Activated CD8-positive, alpha-beta memory T cell treated with anti-CD3 and anti-CD28 coated beads for 4 hours (primary cell): ENCODE results near the gene LYPD6B.

ENCODE experiments used
- DNase-seq, 2 donors: peaks; one replicate each; pipeline ENCODE4 v3.0.0-alpha.2; 2020; ENCODE audit warnings: low read depth in 2 of 2

Gene LYPD6B

DNA sequence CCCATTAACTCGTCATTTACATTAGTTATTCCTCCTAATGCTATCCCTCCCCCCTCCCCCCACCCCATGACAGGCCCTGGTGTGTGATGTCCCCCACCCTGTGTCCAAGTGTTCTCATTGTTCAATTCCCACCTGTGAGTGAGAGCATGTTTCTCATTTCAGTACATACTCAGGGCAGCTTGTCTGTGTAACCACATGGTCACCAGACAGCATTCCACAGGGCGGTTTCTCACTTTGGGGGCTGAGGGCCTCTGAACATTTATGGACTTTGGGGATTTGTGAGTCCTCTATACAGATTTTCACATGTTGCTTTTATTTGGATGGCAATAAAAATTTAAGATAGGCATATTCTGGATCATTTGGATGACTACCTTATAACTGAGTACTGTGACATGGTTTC lies 84.0 kb downstream of the LYPD6B start:
- DNase-seq, result no peak

DNA sequence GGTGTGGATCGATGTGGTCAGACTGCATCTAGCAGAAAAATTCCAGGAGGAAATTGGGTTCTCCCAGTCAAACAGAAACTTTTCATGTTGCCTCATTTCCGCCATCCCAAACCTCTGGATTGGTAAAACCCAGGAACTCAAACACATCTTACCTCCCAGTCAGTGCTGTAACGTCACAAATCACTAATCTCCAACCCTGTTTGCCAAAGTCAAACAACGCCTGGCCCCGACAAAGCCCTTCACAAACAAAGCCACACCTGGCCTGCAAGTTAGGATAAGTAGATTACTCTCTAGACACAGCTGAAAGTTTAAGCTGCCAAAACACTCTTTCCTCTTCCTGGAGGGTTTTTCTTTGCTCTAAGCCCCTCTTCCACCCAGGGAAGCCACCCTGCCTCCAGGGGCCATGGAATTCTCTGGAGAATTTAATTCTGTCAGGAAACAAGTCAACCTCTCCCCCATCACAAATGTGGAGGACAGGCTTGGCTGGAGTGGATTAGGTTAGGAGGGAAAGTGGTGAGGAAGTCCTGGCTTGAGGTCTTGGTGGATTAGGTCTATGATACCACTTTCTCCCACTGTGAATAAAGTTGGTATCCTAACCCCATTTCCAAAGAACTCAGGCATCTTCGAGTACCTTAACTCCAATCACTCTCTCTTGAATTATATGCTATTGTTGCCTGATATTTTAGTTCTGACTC lies 86.7 kb downstream of the LYPD6B start:
- DNase-seq, result no peak

DNA sequence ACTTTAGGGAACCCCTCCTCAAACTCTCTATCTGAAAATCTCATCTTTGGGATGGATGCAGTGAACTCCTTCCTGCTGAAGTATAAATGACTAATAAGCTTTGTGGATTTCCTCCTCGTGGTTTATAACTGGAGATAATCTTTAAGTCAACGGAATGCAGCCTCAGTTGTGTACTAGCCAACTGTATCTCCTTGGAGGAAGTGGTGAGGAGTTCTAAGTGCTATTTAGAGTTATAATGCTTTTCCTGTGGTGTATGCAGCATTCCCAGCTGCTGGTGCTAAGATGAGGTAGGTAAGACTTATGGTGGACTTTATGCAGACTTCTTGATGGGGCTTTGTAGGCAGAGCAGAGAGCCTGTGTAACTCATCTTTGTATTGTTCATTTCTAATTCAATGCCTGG lies 90.9 kb downstream of the LYPD6B start:
- no peak for DNase-seq

DNA sequence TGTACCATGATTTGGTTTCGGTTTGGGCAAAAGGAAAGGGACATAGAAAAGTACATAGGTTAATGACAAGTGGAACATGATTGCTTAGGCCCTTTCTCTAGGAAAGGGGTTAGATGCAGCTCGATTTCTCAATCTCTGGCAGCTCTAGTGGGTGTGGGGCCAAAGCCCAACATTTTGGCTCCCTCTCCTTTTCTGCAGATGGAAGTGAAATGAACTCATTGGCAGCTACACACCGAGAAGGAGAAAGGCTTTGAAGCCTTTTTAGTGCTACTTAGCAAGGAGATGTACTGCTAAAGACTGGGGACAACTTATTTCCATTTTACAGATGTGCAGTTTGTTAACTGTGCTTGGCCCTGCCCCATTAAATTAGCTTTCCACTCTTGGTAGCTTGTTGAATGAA lies 93.8 kb downstream of the LYPD6B start:
- no peak for DNase-seq

DNA sequence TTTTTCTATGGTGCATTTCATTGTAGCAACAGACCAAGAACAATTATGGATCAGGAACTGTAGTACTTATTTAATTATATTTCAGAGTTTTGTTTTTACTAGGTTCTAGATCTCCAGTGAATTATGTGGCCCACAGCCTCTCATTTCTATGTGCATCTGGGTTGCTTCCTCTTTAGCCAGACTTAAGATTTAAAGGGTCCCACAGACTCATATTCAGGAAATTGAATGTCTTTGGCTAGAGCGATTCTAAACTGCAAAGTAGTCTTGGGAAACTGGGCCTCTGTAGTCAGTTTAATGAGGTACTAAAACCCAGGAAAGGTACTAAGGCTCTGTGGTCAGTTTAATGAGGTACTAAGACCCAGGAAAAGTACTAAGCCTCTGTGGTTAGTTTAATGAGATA lies 94.4 kb downstream of the LYPD6B start:
- no peak for DNase-seq

DNA sequence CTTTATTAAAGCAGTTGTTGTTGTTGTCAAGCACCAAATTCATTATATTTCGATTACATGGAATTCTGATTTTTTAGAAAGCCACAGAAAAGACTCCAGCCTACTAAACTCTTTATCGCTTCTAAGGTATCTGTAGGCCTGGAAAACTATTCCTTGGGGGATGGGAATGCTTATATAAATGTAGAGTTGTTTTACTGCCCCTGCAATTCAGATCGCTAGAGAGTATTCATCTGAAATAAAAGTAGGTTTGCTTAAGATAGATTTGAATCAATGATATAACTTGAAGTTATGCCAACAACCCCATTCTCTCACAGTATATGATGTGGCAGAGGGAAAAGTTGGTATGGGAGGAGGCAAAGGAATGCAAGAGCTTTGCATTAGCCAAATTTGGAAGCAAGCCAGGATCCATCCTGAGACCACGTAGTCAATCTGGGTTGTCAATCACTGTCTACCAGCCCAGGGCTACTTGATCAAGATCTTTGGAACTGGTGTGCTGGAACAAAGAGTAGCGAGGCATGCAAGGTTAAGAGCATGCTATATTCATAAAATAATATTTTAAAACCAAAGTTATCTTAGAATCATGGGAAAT lies 95.9 kb downstream of the LYPD6B start:
- DNase-seq, result no peak

DNA sequence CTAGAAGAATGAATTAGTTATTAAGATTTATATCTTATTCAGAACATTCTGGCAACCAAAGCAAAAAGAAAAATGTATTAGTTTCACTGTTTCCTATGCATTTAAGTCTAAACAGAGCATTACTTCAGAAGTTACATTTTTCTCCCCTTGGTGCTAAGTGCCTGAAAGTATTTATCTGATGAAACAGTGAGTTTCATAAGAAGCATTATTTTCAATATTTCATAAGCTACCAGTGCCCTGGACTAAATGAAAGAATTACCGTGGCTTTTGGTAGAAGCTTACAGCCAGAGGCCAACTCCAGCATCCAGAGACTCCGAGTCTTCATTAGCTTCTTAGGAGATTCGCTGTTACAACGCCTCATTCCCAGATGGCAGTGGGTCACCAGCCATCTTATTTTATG lies 97.6 kb downstream of the LYPD6B start:
- no peak for DNase-seq

DNA sequence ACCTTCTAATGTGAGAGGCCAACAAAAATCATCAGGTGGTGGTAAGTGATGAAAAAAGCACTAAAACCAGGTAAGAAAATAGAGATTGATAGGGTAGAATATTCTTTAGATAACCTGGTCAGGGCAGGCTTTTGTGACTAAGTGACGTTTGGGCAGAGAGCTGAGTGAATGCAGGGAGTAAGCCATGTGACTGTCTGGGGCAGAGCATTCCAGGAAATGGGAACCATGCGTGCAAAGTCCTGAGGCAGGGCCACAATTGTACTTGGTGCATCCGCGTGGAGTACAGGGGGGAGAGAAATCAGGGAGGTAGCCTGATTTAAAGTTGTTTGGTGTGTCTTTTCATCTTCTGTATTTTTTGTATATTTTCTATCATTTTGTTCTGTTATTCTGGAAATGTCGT lies 102.5 kb downstream of the LYPD6B start:
- no peak for DNase-seq

DNA sequence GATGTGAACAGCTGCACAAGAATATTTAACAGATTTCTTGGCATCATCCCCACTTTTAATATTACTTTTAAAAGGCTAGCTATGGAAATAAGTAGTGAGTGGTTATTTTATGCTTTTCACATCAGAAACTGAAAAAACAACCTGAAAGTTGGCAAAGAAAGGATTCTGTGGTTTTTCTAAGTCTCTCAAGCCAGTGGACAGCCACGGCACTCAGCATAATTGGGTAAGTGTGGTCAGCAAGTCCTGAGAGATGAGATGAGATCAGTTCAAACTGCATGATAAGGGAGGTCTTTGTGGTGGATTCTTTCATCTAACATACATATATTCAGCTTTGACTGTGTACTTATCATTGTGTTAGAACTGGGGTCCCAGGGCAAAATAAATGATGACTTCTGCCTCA lies 105.2 kb downstream of the LYPD6B start:
- DNase-seq, result no peak

DNA sequence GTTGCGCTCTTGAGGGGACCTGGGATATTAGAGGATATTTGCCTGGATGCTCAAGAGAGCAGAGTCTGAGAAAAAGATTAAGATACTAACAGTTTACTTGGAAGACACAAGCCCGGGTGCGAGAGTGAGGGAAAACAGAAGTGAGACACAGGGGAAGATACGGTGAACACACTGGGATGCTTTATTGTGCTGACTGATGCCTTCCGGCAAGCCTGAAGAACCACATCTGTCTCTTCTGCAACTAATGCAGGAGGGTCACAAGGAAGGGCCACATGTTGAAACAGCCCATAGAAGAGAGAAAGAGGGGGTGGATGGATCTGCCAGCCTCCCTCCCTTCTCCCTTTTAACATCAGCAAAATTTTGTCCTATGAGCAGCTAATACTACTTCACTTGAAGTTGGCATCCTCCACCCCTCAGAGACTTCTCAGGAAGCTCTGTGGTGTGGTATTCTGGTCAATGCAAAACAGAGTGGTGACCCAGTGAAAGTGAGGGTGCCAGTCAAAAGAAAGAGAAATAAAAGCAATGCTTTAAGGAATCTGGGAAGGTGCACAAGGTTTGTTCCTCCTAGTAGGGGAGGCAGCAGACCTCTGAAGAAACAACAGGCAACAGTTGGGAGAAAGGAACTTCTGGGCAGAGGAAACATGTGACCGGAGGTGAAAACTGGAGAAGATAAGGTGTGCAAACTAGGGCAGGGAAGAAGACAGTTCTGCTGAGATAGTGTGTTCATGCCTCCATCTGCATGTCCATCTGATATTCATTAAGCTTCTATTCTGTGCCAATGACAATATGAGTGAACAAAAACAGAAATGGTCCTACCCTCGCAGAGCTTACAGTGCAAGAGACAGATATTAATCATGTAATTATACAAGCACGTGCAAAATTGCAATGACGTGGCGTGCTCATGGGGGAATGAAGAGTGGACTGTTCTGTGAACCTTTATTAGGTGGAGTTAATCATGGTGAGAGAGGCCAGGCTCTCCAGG lies 107.1 kb downstream of the LYPD6B start:
- no peak for DNase-seq

DNA sequence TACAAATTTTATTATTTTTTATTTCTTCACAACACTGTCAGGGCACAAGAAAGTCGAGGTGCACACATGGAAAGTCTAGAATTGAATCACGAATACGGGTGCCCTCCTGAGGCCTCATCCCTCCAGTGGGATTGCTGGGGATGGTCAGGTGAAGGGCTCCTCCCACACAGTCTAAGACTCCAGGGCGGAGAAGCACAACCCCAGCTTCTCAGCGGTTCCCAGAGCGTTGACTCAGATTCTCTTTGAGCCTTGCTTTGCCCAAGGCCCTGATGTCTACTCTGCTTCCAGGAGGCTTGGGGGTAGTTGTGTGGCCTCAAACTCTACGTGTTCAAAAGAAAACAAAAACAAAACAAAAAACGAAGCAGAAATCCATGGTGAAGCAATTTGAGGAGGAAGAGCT lies 108.4 kb downstream of the LYPD6B start:
- DNase-seq, result no peak

DNA sequence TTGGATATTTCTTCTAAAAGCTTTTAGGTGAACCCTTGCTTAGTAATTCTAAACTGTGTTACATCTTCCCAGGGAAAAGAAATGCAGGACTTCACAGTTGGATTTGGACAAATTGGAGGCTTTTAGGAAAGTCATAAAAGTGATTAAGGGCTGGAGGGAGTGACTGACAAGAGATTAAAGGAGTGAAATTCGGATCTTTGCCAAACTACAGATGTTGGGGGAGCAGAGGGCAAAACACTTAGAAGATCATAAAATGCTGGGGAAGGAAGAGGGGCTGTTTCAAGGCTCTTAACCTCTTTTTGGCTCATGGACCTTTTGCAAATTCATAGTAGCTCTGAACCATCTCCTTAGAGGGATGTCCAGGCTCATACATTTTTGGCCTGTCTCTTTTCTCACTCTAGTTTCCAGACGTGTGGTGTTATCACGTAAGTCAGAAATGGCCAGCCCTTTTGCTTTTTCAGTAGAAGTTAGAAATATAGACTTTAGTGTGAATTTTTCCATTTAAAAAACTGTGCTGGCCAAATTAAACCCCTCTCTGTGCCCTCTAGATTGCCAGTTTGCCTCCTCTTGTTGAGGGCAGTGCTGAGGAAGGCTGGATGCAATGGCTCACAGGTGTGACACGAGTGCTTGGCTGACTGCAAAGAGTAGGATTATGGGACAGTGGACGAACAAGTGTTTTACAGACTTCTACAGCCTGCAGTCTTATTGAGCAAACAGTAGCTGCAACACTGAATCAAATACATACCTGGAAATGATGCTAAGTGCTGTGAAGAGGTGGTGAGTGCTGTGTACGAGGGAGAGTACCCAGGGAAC lies 109.9 kb downstream of the LYPD6B start:
- no peak for DNase-seq

DNA sequence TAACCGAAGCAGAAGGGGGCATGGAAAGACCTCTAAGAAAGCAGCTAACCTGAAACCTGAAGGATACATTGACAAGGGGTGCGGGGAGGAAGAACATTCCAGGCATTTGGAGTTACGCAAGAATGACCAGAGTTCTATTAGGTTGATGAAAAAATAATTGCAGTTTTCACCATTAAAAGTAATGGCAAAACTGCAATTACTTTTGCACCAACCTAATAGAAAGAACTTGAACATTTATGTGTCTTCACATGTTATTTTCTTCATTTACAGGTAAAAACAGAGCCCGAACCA lies 110.5 kb downstream of the LYPD6B start:
- DNase-seq, result no peak

DNA sequence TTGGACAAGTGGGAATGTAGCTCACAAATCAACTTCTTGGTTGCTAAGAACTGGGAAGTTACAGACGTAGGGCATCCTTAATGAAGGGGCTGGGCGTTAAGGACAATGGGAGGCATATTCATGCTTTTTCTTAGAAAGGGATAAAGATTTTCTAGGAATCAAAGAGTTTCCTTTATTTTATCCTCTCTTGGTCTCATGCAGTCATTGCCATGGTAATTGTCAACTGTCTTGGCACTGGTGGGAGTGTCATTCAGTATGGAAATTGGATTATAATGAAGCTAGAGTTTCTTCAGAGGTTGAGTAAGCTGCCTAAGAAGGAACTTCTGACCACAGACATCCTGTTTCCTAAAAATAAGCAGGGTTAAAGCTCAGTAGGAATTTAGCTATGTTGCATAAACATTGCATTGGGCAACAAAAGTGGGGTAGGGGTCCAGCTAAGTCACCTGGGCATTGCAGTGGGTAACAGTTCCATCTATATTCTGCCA lies 114.0 kb downstream of the LYPD6B start:
- no peak for DNase-seq

DNA sequence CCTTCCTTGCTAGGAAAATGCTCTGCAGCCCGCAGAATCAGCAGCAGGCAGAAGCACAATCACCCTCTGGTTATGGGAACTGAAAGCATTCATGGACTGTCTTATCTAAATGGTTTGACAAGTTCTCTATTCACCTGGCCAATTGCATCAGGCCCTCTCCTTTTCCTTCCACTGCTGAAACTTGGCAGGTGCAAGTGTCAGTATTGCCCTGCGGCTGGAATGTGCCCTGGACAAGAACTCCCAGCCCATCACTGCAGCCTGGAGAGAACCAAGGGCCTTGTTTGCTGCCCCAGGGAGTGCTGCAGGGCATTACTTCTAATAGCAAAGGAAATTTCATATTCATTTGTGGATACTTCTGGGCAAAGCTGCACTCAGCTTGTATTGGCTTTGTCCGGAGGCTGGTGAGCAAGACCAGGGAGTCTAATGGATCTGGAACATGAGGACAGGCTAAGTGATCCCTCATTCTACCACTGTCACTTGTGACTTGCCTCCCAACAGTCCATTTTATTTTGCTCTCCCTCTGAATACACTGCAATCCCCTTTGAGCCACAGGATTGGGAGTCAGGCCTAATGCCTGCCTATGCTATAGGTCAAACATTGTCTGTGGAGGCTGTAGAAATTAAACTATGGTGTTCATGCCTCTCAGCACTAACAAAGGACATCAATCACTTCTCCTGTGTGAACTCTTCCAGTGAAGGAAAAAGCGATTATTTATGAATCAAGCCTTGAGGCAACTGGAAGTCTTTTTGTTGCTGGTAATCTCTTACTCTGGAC lies 116.9 kb downstream of the LYPD6B start:
- DNase-seq, result no peak

DNA sequence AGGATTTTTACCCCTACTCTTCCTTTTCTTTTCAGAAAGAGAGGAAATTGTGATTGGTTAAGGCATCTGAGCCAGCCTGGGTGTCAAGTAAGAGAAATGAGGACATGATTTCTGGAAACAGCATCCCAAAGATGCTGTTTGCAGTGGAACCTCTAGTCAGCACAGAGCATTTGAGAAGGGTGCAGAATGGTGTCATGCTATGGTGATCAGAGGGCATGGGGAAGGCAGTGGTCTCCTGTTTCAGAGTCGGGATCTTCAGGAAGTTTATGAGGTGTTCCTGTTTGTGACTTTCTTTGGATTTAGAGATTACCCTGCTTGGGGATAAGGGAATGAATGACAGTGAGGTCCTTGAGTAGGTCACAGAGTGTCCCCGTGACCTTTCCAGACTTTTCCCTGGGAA lies 117.5 kb downstream of the LYPD6B start:
- DNase-seq, result no peak

DNA sequence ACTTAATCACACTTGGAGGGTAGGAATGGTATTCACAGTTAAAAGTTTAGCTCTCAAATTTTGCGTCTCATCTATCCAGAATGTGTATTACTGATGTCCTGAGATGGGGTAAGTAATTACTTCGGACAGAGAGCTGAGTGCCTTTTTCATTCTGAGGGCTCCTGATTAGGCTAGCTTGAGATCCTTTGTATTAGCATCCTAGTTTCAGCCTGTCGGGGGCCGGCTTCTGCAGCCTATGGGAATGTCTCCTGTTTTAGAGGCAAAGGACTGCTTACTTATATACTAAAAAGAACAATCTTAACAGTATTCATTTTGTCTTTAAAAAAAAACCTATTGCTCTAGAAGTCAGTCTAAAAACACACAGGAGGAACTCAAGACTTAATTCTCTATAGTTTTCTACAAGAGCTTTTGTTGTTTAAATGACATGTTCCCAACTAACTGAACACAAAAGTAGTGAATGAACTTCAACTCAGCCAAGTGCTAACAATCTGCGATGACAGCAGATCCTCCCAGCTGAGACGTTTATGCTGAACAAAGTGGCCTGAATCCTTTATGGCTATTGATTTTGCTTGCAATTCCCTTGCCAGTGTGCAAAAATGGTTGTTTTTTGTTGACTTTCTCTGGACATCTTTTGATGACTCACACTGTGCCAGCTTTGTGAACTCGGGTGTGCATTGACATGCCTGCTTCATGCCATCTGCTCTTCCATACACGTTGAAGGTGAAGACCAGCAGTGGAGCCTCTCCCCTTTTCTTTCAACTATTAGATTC lies 118.7 kb downstream of the LYPD6B start:
- no peak for DNase-seq

DNA sequence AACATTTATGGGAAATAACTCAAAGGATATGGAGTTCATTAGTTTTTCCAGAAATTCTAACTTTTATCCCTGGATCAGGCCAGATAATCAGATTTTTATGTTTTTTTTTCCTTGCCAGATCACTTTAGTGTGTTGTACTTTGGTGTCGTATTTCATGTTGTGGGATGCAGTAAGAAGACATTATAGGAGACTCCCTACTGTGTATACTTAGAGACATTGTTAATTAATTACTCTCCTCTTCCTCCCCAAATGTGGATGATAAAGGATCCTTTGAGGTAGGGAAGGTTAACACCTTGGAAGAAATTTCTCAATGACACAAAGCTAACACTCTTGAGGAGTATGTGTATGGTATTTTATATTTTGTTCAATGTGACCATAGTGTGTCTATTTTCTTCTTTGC lies 120.5 kb downstream of the LYPD6B start:
- no peak for DNase-seq

DNA sequence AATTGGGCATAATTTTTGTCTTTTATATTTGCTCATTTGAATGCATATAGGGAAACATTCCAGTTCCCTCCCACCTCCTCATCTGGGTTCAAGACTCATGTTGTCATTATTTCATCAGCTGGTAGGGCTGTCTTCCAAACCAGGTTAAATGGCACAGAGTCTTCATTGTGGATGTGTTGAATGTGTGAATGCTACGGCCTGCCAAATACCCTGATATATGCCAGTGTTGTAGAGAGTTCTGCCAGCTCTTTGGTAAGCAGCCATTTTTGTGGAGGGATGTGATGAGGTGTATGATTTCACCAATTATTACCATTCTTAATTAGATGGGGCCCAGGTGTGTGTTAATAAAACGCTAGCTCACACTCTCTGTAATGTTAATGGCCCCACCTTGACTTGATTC lies 121.7 kb downstream of the LYPD6B start:
- no peak for DNase-seq

DNA sequence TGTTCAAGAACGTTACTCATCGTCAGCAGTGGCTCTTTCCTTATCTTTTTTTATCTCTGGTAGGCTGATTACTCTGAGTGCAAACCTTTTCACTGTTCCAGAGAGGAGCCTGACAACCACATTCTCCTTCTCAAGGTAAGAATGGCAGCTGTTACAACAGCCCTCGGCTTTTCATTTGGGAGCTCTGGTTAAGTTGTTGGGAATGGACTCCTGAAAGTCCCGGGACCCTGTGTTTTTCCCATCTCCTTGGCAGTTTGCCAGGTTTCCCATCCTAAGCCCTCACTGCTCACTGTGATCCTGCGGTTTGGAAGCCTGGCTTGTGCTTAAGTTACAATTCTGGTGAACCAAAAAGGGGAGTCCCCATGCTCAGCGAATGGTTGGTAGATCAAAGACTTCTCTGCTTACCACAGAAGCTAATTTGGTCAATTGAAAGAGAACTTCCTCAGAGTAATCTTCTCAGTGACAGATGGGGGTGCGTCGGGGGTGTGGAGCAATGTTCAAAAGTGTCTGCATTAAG lies 122.3 kb downstream of the LYPD6B start:
- DNase-seq, result peak in 1 of 2 donors; percentile 4
